IMR-90 (cell line): Measurements from ENCODE around the gene MMAB. TPM values are rescaled to one million over a fixed set of nuclear protein-coding genes. Genes with fewer than 3 reads are reported as not detected.

Source experiments
- ATAC-seq: fragments of 200-7000 bp; cut with Tn5 transposase; 2 replicates; pipeline ENCODE4 v1.9.1; 2020; ENCODE audit warnings: low read depth, mild to moderate bottlenecking, moderate library complexity
- BruUV-seq: library from RNA; stranded (reverse); fragments of 400-500 nt; replicated peaks from 2 replicates; lab custom pipeline; 2021; lab: Mats Ljungman, UMichigan
- CTCF ChIA-PET: fragments of 300-600 bp; formaldehyde crosslinking; extraction: SDS; loops from one replicate; lab custom pipeline; 2021; ENCODE audit warnings: antibody characterized with exemption; lab: Yijun Ruan, JAX
- POLR2A ChIA-PET: fragments of 300-600 bp; sonication (Branson Sonifier 250); formaldehyde crosslinking; loops from one replicate; lab custom pipeline; 2022; ENCODE audit warnings: antibody characterized with exemption; ENCODE audit not compliant: unreplicated experiment; lab: Charles Lee
- DNase-seq: peaks from one replicate; pipeline ENCODE4 v3.0.0; 2013
- H2AFZ ChIP-seq: replicated peaks from 2 replicates; pipeline ENCODE3; 2013; ENCODE audit warnings: low read length, mild to moderate bottlenecking; ENCODE audit not compliant: poor library complexity
- H2AK5ac ChIP-seq: 2 replicates; pipeline ENCODE4 v1.6.1; 2013; ENCODE audit warnings: low read depth, low read length, inconsistent platforms
- H2AK9ac ChIP-seq: replicated peaks from 2 replicates; pipeline ENCODE3; 2013; ENCODE audit warnings: mild to moderate bottlenecking, low read depth, low read length, moderate library complexity; ENCODE audit not compliant: poor library complexity
- H2BK120ac ChIP-seq: 2 replicates; pipeline ENCODE4 v1.6.1; 2013; ENCODE audit warnings: low read depth, low read length, inconsistent platforms
- H2BK15ac ChIP-seq: 3 replicates; pipeline ENCODE4 v1.6.1; 2013; ENCODE audit warnings: low read depth, low read length, inconsistent platforms
- H2BK20ac ChIP-seq: 2 replicates; pipeline ENCODE4 v1.6.1; 2013; ENCODE audit warnings: low read depth, mild to moderate bottlenecking, inconsistent platforms, low read length, moderate library complexity
- H2BK5ac ChIP-seq: 2 replicates; pipeline ENCODE4 v1.6.1; 2013; ENCODE audit warnings: mild to moderate bottlenecking, low read depth, low read length, inconsistent platforms; ENCODE audit not compliant: poor library complexity, severe bottlenecking
- H3K14ac ChIP-seq: replicated peaks from 2 replicates; pipeline ENCODE4 v1.6.1; 2013; ENCODE audit warnings: low read depth, low read length, inconsistent platforms
- H3K18ac ChIP-seq: 2 replicates; pipeline ENCODE4 v1.6.1; 2013; ENCODE audit warnings: low read depth, low read length, control low read depth
- H3K23ac ChIP-seq: 2 replicates; pipeline ENCODE4 v1.6.1; 2013; ENCODE audit warnings: low read depth, low read length, inconsistent platforms
- H3K27ac ChIP-seq: 2 replicates; pipeline ENCODE4 v1.5.1; 2013; ENCODE audit warnings: mild to moderate bottlenecking, control low read depth, low read length; ENCODE audit not compliant: insufficient read depth
- H3K27me3 ChIP-seq: 2 replicates; pipeline ENCODE4 v1.6.1; 2013; ENCODE audit warnings: low read length; ENCODE audit not compliant: control insufficient read depth, insufficient read depth
- H3K36me3 ChIP-seq: 2 replicates; pipeline ENCODE4 v1.6.1; 2013; ENCODE audit warnings: low read length, mixed read lengths; ENCODE audit not compliant: control insufficient read depth, insufficient read depth
- H3K4ac ChIP-seq: 2 replicates; pipeline ENCODE4 v1.6.1; 2013; ENCODE audit warnings: low read depth, low read length, inconsistent platforms
- H3K4me1 ChIP-seq: 2 replicates; pipeline ENCODE4 v1.6.1; 2013; ENCODE audit warnings: low read length, mixed read lengths; ENCODE audit not compliant: control insufficient read depth, insufficient read depth
- H3K4me2 ChIP-seq: 2 replicates; pipeline ENCODE4 v1.6.1; 2013; ENCODE audit warnings: low read depth, mild to moderate bottlenecking, control low read depth, low read length, moderate library complexity
- H3K4me3 ChIP-seq: 2 replicates; pipeline ENCODE4 v1.5.1; 2013; ENCODE audit warnings: low read depth, mild to moderate bottlenecking, control low read depth, low read length, moderate library complexity; ENCODE audit not compliant: insufficient read depth
- H3K56ac ChIP-seq: 2 replicates; pipeline ENCODE4 v1.6.1; 2013; ENCODE audit warnings: low read length, inconsistent platforms; ENCODE audit not compliant: insufficient read depth; ENCODE audit errors: extremely low read depth
- H3K79me1 ChIP-seq, 2 experiments: 2 replicates each; pipeline ENCODE4 v1.6.1; 2013; ENCODE audit warnings: low read length in 2 of 2, inconsistent platforms in 1 of 2, low read depth in 1 of 2
- H3K9ac ChIP-seq: 2 replicates; pipeline ENCODE4 v1.6.1; 2013; ENCODE audit warnings: low read depth, low read length, control low read depth
- H3K9me1 ChIP-seq: 2 replicates; pipeline ENCODE4 v1.6.1; 2013; ENCODE audit warnings: low read length, inconsistent platforms; ENCODE audit not compliant: insufficient read depth
- H3K9me3 ChIP-seq: 2 replicates; pipeline ENCODE4 v1.6.1; 2013; ENCODE audit warnings: low read length; ENCODE audit not compliant: control insufficient read depth, insufficient read depth
- H4K20me1 ChIP-seq: 2 replicates; pipeline ENCODE4 v1.6.1; 2013; ENCODE audit warnings: low read length, inconsistent platforms; ENCODE audit not compliant: insufficient read depth
- H4K5ac ChIP-seq: 2 replicates; pipeline ENCODE4 v1.6.1; 2013; ENCODE audit warnings: mild to moderate bottlenecking, low read depth, low read length, control low read depth
- H4K8ac ChIP-seq, 2 experiments: 2 replicates each; pipeline ENCODE4 v1.6.1; 2013; ENCODE audit warnings: low read depth in 2 of 2, low read length in 2 of 2, control low read depth in 1 of 2, inconsistent platforms in 1 of 2
- H4K91ac ChIP-seq: 2 replicates; pipeline ENCODE4 v1.6.1; 2013; ENCODE audit warnings: low read depth, low read length, inconsistent platforms; ENCODE audit not compliant: insufficient read depth
- MXI1 ChIP-seq: IDR thresholded peaks from 2 replicates; pipeline ENCODE4 v1.6.1; 2012; ENCODE audit warnings: low read depth, mild to moderate bottlenecking, low read length, moderate library complexity, borderline replicate concordance
- POLR2A ChIP-seq: IDR thresholded peaks from 2 replicates; pipeline ENCODE4 v1.6.1; 2012; ENCODE audit warnings: mild to moderate bottlenecking, low read depth, low read length
- SMC3 ChIP-seq: fragments of 150-350 bp; IDR thresholded peaks from 2 replicates; pipeline ENCODE4 v1.6.1; 2016; ENCODE audit warnings: low read depth, mild to moderate bottlenecking, antibody characterized with exemption, low read length, moderate library complexity
- WGBS, 2 experiments: methylation state at CpG; one replicate each; pipeline versions ENCODE4 v1.1.5 to v1.1.7; 2013; ENCODE audit warnings: missing lambda C conversion rate in 2 of 2; ENCODE audit not compliant: insufficient read length in 1 of 2; ENCODE audit errors: extremely low coverage in 2 of 2; 5-methylcytosine and 5-hydroxymethylcytosine counted together
- dilution Hi-C: fragments of 300-500 bp; cut with HindIII; formaldehyde crosslinking; loops from one replicate; pipeline ENCODE4 v1.14.3; 2018; ENCODE audit warnings: low sequenced_read_pairs; ENCODE audit not compliant: unreplicated experiment
- in situ Hi-C: fragments of 300-500 bp; cut with MboI; formaldehyde crosslinking; loops from 3 replicates; pipeline ENCODE4 v1.14.3; 2019; ENCODE audit warnings: low sequenced_read_pairs, inconsistent platforms, mixed read lengths
- intact Hi-C: fragments of 100-400 bp; cut with micrococcal nuclease; formaldehyde crosslinking; loops from 2 replicates; pipeline ENCODE4 v1.10.0; 2022
- polyA plus RNA-seq, 3 experiments: library from polyadenylated mRNA; depleted of rRNA; stranded (reverse); fragments of >200 nt; gene quantifications; 2 replicates each; pipeline ENCODE4 v1.2.3, GENCODE V29; 2012; ENCODE audit warnings: low replicate concordance in 1 of 3
- total RNA-seq: library from RNA; depleted of rRNA; stranded (reverse); fragments of >200 nt; gene quantifications from 2 replicates; pipeline ENCODE4 v1.2.3, GENCODE V29; 2012
- TF ChIP-seq, protein P1 (sequence below): conservative IDR thresholded peaks from 2 replicates; pipeline ENCODE4 v1.5.1; 2012; ENCODE audit warnings: mild to moderate bottlenecking, low read depth, low read length, improper control_type of control experiment

The MMAB gene
- total and polyA plus RNA-seq, 2 of the 4 experiments (the other 2 are of a cell fraction) = 16.5 to 16.9 TPM

DNA sequence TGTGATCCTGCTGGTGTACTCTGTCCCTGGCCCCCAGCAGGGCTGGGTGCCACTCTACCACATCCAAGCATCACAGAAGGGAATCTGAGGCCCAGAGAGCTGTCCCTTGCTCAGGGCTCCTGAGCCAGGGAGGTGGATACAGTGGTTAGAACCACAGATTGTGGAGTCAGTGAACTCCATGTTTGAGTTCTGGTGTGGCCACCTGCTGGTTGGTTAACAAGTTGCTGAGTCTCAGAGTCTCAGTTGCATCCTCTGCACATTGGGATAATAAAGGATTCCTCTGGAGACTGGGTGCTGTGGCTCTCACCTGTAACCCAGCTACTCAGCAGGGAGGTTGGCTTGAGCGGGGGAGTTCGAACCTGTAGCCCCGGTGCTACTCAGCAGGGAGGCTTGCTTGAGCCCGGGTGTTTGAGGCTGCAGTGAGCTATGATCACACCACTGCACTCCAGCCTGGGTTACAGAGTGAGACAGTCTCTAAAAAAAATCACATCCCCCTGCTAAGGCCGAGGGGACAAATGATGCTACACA is 39.7 kb upstream of the MMAB start:
- no CpG with 5 or more reads among the region's 5 CpGs for WGBS, 2 experiments

More for the DNA sequence above, 39.7 kb upstream of the MMAB start:
- no TSS peak for BruUV-seq
- H3K23ac ChIP-seq = no peak overlapping the region
- H4K91ac ChIP-seq = no peak overlapping the region
- peak; percentile 37; the same call in 1 of the 2 replicates for ATAC-seq
- no peak overlapping the region for H2BK20ac ChIP-seq
- no peak overlapping the region for H4K5ac ChIP-seq
- ChIA-PET POLR2A (no interaction called here), CTCF (interaction anchor here (0.6 to 0.9 kb wide), 2 partner anchors 15 to 16 kb away, joined by 3 read pairs; no protein-coding TSS in a partner anchor)
- peak; percentile 6 for DNase-seq
- H3K9me1 ChIP-seq = no peaks in the 10 kb centered on the region
- no peak overlapping the region for H2AFZ ChIP-seq
- no peak for TF ChIP-seq MXI1
- peak; percentile 26; the same call in 1 of the 2 replicates for TF ChIP-seq SMC3
- TF ChIP-seq POLR2A = no peak
- TF ChIP-seq, protein P1, sequence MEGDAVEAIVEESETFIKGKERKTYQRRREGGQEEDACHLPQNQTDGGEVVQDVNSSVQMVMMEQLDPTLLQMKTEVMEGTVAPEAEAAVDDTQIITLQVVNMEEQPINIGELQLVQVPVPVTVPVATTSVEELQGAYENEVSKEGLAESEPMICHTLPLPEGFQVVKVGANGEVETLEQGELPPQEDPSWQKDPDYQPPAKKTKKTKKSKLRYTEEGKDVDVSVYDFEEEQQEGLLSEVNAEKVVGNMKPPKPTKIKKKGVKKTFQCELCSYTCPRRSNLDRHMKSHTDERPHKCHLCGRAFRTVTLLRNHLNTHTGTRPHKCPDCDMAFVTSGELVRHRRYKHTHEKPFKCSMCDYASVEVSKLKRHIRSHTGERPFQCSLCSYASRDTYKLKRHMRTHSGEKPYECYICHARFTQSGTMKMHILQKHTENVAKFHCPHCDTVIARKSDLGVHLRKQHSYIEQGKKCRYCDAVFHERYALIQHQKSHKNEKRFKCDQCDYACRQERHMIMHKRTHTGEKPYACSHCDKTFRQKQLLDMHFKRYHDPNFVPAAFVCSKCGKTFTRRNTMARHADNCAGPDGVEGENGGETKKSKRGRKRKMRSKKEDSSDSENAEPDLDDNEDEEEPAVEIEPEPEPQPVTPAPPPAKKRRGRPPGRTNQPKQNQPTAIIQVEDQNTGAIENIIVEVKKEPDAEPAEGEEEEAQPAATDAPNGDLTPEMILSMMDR = peak; percentile 16; the same call in 1 of the 2 replicates
- in situ Hi-C loops (no loop called here), dilution Hi-C loops (no loop called here), intact Hi-C loops (no loop called here)
- H3K27ac ChIP-seq = no peak overlapping the region
- no peaks in the 10 kb centered on the region for H4K20me1 ChIP-seq
- H3K79me1 ChIP-seq = no peaks in the 10 kb centered on the region
- no peak overlapping the region for H2AK5ac ChIP-seq
- no peak overlapping the region for H2BK5ac ChIP-seq
- H2BK120ac ChIP-seq = no peak overlapping the region
- H3K27me3 ChIP-seq = peaks cover 73% of the 10 kb centered on the region
- no peak overlapping the region for H4K8ac ChIP-seq
- H3K4ac ChIP-seq = no peak overlapping the region
- no peaks in the 10 kb centered on the region; the same call in 1 of the 2 replicates for H3K9me3 ChIP-seq
- H3K36me3 ChIP-seq = no peaks in the 10 kb centered on the region
- no peak overlapping the region for H2AK9ac ChIP-seq
- no peak overlapping the region for H3K9ac ChIP-seq
- no peak overlapping the region for H3K4me2 ChIP-seq
- no peaks in the 10 kb centered on the region for H3K4me1 ChIP-seq
- H3K4me3 ChIP-seq = no peak overlapping the region
- H3K14ac ChIP-seq = no peak overlapping the region
- H3K18ac ChIP-seq = no peak overlapping the region
- no peak overlapping the region for H2BK15ac ChIP-seq
- H3K56ac ChIP-seq = no peak overlapping the region
